ENCODE data around the gene PLPP1. TPM values are rescaled to one million over a fixed set of nuclear protein-coding genes. Genes with fewer than 3 reads are reported as not detected.

The PLPP1 gene
- total and polyA plus RNA-seq, 2 of the 8 experiments (the other 6 are each of a cell fraction or from before 2014, with no cell fraction given): 43.7 to 91.3 TPM

GRCh38 chr5:55441107-55441771 is 93.5 kb downstream of the PLPP1 start (continued):
- TF ChIP-seq NRF1 (IDR thresholded peaks at IDR 0.05; ENCODE audit: low read depth, low read length) (no peak), CBX5 (IDR thresholded peaks at IDR 0.05; ENCODE audit: low read depth, low read length) (no peak), SRF (IDR thresholded peaks at IDR 0.05; ENCODE audit: low read depth, low read length) (no peak), EZH2 (IDR thresholded peaks at IDR 0.05; ENCODE audit: low read depth, low read length, severe bottlenecking) (no peak), FOSL1 (IDR thresholded peaks at IDR 0.05; ENCODE audit: insufficient read depth, low read depth, low read length) (no peak), MAFK (IDR thresholded peaks at IDR 0.05; ENCODE audit: low read depth, low read length) (no peak), CTBP2 (IDR thresholded peaks at IDR 0.05; ENCODE audit: borderline replicate concordance, insufficient read depth, insufficient read length, low read length) (no peak), ATF3 (IDR thresholded peaks at IDR 0.05; ENCODE audit: insufficient read depth, low read depth, low read length) (no peak)

Measured in H1 (cell line).